ENCODE results near the gene HCN1. TPM values are rescaled to one million over a fixed set of nuclear protein-coding genes. Genes with fewer than 3 reads are reported as not detected.
A peak's percentile ranks its signal among the peaks of the same experiment; 100 is the strongest.
"Not testable (repeated sequence)": the region's sequence is repeated elsewhere in the genome, so short reads cannot be mapped to it uniquely, and the experiment has no call there.

The HCN1 gene
- total RNA-seq, 1 donor from 2014 or later: not detected

DNA sequence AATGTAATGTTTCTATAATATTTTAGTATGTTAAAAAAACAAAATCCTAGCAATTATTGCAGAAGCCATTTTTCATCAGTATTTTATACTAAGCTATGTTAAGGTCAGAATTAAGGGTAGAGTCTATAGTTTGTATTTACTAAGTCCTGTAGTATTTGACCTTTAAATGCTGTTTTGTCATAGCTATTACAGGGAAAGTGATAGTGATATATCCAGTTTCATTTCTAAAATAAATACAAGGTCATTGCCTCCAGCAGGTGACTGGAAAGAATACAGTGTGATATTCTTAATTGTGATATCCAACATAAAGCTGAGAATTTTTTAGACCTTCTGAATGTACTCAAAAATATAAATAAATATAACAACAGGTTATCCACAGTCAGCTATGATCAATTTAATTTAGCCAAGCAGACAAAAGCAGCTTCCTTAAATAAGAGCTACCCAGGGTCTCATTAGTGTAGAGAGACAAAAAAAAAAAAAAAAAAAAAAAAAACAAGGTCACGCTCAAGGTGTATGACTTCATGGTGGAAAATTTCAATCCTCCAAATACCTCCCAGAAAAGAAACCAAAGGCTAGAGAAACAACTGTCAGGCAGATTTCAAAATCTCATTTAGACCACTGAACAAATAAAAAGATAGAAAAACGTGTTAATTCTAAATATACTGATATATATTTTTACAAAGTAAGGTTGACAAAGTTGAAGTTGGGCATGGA is 278.7 kb downstream of the HCN1 start:
- no peak for DNase-seq (ENCODE audit: low read depth, low spot score)

DNA sequence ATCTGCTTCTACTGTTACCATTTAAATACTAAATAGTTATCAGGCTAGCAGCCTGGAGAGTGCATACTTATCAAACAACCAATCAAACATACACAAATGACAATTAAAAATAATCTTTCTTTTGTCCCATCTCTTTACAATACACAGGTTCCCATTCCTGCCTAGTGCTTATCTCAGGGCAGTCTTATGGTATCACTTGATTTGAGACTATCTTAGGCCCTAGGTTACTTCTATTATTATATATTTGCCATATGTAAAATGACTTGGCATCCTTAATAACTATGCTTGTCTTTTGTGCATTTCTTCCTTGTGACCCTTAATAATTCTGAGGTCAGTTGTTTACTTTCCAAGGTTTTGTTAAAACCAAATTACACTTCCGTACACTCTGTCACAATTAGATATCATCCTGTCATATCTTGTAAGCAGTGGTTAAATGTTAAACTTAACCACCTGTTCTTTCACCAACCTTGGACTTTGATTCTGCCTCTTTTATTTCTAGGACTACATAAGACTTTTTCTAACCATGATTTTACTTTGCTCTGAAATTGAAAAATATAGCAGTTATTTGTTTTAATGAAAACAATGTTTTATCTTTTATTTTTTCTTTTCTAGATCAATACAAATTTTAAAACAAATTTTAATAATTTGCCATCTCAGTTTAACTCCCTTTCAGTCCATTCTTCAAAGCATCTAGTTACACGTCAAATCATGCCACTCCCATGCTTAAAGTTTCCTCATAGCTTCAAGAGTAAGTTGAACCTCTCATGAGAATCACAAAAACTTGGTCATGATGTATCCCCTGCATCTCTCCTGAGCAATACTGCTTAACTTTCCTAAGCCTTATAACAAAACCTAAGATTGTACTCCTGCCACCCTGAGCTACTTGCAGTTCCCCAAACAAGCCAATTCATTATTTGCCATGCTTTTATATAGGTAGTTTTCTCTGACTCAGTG is 281.3 kb downstream of the HCN1 start:
- DNase-seq (ENCODE audit: low read depth, low spot score): no peak

DNA sequence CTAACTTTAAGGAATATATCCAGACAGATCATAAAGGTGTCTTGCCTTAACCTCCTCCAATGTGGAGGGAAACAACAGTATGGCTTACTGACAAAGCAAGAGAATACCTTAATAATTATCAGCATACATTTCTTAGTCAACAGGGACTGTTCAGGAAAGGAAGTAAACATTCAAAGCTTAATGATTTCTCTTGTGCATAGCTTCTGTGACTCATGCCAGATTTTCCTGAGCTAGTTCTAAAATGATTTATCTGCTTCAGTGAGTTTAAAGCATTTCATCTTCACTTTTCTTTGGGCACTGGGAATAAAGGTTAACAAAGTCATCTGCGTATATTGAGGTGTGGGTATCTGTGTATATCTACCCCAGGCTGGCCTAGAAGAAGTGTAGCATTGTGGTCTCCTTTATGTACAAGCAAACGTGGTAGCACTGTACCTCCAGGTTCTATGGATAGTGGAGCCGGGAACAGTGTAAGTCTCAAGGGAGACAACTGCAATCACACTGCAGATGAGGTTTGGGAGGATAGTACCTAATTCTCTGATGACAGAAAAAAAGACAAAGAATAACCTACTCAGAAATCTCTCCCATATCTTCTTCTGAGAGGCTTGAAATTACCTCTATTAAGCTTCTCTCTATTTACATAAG is 284.1 kb downstream of the HCN1 start:
- DNase-seq (ENCODE audit: low read depth, low spot score): no peak

DNA sequence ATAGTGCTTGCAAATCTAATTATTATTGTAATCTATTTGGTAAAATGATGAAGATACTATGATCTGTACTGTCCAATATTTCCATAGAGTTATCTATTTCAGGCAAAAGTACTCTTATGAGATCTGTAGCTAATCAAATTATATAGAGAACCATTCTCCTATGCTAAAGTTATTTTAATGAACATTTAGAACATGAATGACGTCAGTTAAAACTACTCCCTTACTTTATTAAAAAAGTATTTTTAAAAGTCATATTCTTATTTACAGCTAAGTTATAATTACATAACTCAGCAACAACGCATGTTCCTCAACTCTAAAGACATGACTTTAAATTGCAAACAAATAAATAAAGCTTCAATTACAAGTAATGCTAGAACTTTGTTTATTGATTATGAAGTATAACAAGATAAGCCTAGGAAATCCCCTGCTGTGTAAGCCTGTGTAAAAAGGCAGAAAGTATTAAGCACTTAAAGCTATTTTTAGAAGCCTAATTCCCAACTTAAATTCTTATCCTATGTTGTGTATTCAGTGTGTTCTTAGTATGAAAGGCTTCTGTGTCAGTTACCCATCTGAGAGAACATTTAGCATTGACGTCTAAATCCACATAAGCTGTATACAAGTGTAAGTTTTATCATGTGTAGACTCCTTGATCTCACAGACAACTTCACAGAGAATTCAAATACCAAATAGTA is 285.7 kb downstream of the HCN1 start:
- DNase-seq (ENCODE audit: low read depth, low spot score): no peak

DNA sequence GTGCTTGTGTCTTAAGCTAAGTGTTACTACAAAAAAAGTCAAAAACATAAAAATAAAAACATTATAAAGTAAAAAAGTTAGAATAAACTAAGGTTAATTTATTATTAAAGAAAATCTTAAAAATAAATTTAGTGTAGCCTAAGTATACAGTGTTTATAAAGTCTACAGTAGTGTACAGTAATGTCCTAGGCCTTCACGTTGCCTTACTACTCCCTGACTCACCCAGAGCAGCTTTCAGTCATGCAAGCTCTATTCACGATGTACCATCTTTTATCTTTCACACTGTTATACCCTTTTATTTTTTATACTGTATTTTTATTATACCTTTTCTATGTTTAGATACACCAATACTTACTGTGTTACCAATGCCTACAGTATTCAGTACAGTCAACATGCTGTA is 288.1 kb downstream of the HCN1 start:
- no peak for DNase-seq (ENCODE audit: low read depth, low spot score)

DNA sequence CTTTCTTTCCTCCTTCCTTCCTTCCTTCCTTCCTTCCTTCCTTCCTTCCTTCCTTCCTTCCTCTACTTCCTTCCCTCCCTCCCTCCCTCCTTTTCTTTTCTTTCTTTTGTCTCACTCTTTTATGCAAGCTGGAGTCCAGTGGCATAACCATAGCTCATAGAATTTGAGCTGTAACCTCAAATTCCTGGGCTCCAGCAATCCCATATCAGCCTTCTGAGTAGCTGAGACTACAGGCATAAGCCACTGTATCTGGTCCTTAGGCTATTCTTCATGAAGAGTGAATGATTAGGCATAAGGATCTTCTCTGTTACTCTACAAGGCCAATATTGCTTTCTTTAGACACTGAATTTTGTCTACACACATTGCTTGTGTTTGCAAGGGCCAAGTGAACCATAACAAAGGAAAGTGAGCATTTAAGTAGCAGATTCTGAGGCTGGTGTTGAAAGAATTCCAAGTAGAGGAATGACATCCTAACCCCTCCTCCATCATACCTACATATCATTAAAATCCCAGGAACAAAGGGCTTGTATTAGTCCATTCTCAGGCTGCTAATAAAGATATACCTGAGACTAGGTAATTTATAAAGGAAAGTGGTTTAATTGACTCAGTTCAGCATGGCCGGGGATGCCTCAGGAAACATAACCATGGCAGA is 293.2 kb downstream of the HCN1 start:
- no peak for DNase-seq (ENCODE audit: low read depth, low spot score)

DNA sequence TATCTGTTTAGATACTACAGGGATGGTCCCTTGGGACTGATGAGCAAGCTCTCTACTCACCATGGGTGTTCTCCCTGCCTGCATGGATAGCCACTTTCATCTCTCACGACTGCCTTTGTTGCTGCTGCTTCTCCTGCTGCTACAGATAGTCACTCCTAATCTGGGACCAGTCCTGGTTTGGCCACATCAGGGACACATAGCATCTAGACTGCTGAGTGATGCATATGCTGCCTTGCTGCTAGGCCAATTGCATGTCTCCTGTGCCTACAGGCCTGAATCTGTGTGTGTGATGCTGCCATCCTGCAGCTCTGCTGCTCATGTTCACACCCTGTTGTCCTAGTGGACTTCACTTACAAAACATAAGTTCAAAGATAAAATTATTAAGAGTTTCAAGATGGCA is 297.1 kb downstream of the HCN1 start:
- DNase-seq (ENCODE audit: low read depth, low spot score): no peak

DNA sequence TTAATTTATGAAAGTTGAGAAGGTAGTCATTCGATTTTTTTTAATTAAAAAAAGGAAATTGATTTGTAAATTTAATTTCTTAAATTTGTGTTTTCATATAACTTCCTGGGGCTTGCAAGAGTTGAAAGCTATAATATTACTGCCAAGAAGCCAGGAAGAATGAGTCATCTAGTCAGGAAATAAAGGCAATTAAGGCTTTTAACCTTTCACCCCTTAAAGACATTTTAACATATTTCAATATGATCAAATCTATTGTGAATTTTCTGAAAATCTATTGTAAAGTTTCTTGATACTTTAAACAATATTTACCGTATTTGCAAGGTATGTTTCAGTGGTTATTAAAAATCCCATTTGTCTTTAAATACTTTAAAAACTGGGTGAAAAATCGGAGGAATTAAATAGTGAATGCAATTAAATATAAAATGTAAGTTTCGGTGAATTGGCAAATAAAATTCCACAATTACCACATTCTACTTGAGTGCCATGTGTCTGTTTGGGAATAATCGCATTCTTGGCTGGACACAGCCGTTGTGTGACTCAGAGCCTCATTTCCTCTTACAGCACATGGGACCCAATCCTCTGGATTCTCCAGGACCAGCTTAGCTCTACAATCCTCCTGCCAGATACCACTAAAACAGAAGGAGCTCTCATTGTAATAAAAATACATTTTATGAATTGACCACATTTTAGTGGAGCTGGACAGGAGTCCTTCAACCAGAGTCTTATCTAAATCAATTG is 310.7 kb downstream of the HCN1 start:
- peak; percentile 61 for DNase-seq (ENCODE audit: low read depth, low spot score)

DNA sequence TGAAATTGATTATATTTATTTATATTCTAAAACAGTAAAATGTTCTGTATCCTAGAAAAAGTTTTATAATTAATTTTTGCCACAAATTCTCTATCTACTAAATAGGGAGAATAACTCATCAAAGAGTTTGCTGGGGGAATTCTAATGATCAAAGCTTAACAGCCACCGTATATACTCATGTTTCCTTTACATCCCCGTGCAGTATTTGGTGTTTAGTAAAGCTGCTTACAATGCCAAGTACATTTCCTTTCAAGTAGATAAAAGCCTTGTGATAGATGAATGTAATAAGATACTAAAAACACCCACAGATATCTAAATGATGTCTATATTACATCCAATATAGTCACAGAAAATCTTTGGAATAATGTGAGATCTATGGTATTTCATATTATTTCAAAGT is 312.2 kb downstream of the HCN1 start:
- DNase-seq (ENCODE audit: low read depth, low spot score): no peak

DNA sequence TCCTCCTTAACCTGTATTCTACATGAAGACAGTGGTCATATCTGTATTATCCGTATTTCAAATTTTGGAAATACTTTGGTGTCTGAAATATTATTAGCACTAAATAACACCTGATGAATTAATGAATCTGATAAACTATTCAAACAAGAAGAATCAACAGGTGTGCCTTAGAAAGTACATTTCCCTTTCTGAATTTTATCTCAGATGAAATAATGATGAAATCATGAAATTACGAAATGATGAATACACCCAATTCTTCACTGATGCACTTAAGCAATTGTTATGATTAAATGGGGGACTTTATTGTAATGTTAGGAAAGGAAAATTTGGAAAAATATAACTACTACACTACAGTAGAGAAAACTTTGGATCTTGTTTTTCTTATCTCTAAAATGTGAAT is 313.6 kb downstream of the HCN1 start:
- no peak for DNase-seq (ENCODE audit: low read depth, low spot score)

DNA sequence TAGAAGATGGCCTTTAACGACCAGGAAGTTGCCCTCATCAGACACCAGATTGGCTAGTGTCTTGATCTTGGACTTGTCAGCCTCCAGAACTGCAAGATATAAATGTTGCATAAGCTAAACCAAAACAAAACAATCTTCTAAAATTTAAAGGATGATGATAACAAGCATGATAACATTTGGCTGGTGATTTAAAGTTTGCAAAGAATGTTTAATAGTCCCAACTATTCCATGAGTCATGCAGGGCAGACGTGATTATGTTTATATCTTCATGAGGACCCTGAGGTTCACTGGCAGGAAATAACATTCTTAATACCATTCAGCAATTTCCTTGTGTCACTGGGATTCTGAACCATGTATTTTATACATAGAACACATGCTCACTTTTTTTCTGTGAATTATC is 319.8 kb downstream of the HCN1 start:
- peak; percentile 5 for DNase-seq (ENCODE audit: low read depth, low spot score)

DNA sequence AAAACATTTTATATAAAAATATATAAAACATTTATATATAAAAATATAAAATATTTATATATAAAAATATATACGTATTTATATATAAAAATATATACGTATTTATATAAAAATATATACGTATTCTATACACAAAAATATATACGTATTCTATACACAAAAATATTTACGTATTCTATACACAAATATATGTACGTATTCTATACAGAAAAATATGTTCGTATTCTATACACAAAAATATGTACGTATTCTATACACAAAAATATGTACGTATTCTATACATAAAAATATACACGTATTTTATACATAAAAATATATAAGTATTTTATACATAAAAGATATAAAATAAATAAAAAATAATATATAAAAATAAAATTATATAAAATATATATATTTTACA is 323.6 kb downstream of the HCN1 start:
- no peak for DNase-seq (ENCODE audit: low read depth, low spot score)

DNA sequence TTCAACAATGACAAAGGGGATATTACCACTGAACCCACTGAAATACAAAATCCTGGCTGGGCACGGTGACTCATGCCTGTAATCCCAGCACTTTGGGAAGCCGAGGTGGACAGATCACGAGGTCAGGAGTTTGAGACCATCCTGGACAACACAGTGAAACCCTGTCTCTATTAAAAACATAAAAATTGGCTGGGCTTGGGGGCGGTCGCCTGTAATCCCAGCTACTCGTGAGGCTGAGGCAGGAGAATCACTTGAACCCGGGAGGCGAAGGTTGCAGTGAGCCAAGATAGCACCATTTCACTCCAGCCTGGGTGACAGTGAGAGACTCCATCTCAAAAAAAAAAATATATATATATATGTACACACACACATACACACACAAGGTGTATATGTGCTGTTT is 324.8 kb downstream of the HCN1 start:
- not testable (repeated sequence) for DNase-seq (ENCODE audit: low read depth, low spot score)

DNA sequence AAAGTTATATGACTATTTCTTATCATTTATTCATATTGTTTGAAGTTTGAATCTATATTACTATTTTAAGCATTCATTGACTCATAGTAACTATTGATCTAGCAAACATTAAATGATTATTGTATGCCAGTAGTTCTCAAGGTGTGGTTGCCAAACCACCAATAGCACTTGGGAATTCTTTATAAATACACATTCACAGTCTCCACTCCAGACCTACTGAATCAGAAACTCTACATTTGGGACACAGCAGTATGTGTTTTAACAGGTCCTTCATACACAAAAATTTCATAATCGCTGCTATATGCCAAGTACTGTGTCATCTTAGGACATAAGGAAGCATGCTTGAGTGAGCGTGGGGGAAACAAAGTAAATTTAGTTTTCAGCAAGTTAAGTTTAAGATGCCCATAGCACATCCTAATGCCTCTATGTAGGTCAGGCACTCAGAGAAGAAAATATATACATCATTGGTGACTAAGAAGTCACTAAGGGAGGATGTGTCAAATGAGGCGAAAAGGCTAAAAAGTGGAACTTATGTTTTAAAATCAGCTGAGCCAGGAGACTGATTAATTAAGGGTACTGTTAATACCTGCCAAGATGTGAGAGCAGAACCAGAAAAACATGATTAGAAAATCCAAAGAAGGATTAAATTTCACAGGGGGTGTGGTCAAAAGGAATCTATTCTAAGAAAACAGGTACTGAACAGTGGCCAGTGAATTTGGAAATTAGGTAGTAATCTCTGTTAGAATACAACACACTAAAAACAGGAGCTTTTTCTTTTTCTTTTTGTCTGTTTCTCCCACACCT is 340.8 kb downstream of the HCN1 start:
- DNase-seq (ENCODE audit: low read depth, low spot score): no peak

DNA sequence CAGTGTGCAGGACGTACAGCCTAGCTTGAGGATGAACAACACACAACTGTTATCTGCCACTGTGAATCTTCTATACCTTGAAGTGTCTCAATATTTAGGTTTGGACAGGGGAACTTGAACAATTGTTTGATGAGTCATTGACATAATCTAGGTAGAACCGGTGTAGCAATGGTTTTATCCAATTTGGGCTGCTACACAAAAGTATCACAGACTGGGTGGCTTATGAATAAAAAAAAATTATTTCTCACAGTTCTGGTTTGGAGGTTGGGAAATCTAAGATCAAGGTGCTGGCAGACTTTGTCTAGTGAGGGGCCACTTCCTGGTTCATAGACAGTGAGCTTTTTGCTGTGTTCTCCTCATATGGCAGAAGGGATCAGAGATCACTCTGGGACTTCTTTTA is 359.7 kb downstream of the HCN1 start:
- DNase-seq (ENCODE audit: low read depth, low spot score): no peak

DNA sequence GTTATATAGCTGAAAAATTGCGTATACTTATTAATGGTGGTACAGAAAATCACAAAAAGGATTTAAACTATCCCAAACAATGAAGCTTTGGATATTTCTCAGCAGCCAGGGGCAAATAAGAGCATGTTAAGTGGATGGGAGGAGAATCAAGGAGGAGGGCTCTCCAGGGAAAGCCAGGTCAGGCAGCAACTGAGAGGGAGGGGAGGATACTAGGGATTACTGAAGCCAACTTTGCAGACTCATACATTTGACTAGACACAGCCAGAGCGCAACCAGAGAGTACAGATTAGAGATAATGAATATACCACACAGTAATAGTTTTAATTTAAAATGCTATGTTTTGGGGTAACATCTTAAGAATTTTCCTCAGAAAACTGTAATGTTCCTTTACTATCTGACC is 360.2 kb downstream of the HCN1 start:
- DNase-seq (ENCODE audit: low read depth, low spot score): no peak

DNA sequence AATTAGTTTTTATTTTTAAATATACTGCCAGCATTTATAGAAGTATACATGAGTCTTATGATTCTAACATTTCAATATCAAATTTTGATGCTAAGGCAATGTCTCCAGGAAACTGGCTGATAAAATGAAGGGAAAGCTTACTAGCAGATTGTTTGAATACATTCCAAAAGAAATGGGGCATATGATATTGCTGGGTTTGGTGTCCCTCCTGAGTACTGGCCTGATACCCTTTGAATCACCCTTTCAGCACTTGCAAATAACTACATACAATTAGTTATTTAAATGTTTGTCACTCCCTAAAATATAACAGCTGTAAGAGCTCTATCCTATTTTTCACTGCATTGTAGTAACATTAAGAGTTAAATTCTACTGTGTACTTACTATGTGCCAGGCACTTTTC is 360.8 kb downstream of the HCN1 start:
- no peak for DNase-seq (ENCODE audit: low read depth, low spot score)

DNA sequence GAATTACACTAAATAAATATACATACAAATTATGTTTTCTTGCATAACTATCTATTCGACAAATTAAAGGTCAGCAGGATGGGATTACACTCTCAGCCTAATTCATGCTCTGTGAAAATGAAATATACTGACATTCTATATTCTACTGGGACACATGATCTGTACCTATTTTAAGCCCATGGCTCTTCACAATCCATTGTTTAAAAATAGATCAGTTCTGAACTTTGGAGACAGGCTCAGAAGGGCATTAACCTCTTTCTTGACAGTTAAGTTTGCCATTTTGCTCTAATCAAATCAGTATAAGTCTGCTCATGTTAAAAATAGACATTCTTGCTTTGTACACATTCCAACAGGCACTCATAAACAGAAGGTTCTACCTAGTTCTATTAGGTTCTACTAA is 361.2 kb downstream of the HCN1 start:
- DNase-seq (ENCODE audit: low read depth, low spot score): no peak

DNA sequence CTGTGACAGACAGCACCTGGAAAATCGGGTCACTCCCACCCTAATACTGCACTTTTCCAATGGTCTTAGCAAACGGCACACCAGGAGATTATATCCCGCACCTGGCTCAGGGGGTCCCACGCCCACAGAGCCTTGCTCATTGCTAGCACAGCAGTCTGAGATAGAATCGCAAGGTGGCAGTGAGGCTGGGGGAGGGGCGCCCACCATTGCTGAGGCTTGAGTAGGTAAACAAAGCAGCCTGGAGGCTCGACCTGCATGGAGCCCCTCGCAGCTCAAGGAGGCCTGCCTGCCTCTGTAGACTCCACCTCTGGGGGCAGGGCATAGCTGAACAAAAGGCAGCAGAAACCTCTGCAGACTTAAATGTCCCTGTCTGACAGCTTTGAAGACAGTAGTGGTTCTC is 383.6 kb downstream of the HCN1 start:
- not testable (repeated sequence) for DNase-seq (ENCODE audit: low read depth, low spot score)

DNA sequence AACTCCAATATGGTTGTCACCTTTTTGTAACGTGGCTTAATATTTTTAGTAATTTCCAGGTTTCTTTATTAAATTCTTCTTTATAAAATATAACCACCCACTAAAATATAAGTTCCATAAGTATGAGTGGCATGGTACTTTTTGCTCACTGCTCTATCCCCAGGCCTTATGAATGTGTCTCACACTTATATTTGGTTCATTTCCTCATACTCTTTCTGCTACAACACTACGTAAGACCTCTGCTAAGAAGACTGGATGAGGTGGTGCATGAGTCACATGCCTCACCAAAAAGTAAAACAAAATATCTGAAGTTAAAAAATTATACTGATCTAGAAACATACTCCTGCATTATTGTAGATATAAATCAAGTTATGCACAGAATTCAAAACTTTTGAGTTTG is 400.9 kb downstream of the HCN1 start:
- no peak for DNase-seq (ENCODE audit: low read depth, low spot score)
